Ishikawa (cell line): ENCODE results near the gene ACTR3.

ENCODE experiments used
- RAD21 ChIP-seq: IDR thresholded peaks from 2 replicates; pipeline ENCODE4 v1.6.1; 2012; ENCODE audit warnings: low read depth
- TEAD4 ChIP-seq: IDR thresholded peaks from 2 replicates; pipeline ENCODE4 v1.6.1; 2012

DNA sequence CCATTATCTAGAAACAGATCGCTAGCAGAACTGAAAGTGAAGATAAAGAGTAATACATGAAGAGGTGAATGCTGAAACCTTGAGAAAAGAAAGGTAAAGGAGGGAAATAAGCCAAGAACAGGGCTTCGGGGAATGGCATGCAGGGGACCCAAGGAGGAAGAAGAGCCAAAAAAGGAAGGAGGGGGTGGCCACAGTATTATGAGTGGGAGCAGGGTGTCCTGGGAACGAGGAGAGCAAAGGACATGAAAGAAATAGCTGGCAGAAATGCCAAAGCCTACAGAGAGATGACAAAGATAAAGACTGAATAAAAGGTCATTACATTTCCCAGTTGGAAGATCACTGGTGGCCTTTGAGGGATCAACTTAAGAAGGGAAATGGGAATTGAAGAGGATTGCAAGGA is 82.9 kb downstream of the ACTR3 start:
- TF ChIP-seq TEAD4 (no peak), RAD21 (no peak)
